NCI-H1417 treated with DMSO at 0.1 percent for 48 hours (cell line): ENCODE data around the gene POU6F2.
"Not testable (repeated sequence)": the region's sequence is repeated elsewhere in the genome, so short reads cannot be mapped to it uniquely, and the experiment has no call there.

Experiments
- DNase-seq: peaks from one replicate; lab custom pipeline; 2025; lab: John Stamatoyannopoulos, UW

POU6F2 gene

GRCh38 chr7:39355664-39356063 lies 378.0 kb downstream of the POU6F2 start:
- no peak for DNase-seq

- no peak for DNase-seq
Observed at GRCh38 chr7:39356172-39356925, 378.6 kb downstream of the POU6F2 start.

GRCh38 chr7:39357648-39358047 lies 379.9 kb downstream of the POU6F2 start:
- no peak for DNase-seq

- no peak for DNase-seq
Observed at GRCh38 chr7:39360038-39360437, 382.3 kb downstream of the POU6F2 start.

GRCh38 chr7:39360766-39361165 lies 383.1 kb downstream of the POU6F2 start:
- no peak for DNase-seq

- no peak for DNase-seq
Observed at GRCh38 chr7:39365751-39366295, 388.1 kb downstream of the POU6F2 start.

- DNase-seq: no peak
Observed at GRCh38 chr7:39367451-39367850, 389.7 kb downstream of the POU6F2 start.

GRCh38 chr7:39367943-39368342 lies 390.2 kb downstream of the POU6F2 start:
- no peak for DNase-seq

GRCh38 chr7:39372383-39372782 lies 394.7 kb downstream of the POU6F2 start:
- no peak for DNase-seq

GRCh38 chr7:39374436-39375040 lies 396.8 kb downstream of the POU6F2 start:
- no peak for DNase-seq

GRCh38 chr7:39375047-39375873 lies 397.6 kb downstream of the POU6F2 start:
- DNase-seq: no peak

GRCh38 chr7:39375874-39376190 lies 398.1 kb downstream of the POU6F2 start:
- DNase-seq: no peak

GRCh38 chr7:39376881-39377280 lies 399.2 kb downstream of the POU6F2 start:
- DNase-seq: not testable (repeated sequence)

- DNase-seq: no peak
Observed at GRCh38 chr7:39379416-39379815, 401.7 kb downstream of the POU6F2 start.

- no peak for DNase-seq
Observed at GRCh38 chr7:39383136-39383535, 405.4 kb downstream of the POU6F2 start.

GRCh38 chr7:39384386-39384785 lies 406.7 kb downstream of the POU6F2 start:
- no peak for DNase-seq

GRCh38 chr7:39386718-39387117 lies 409.0 kb downstream of the POU6F2 start:
- no peak for DNase-seq

- DNase-seq: no peak
Observed at GRCh38 chr7:39392151-39392550, 414.4 kb downstream of the POU6F2 start.

- DNase-seq: no peak
Observed at GRCh38 chr7:39394105-39394680, 416.5 kb downstream of the POU6F2 start.

- DNase-seq: no peak
Observed at GRCh38 chr7:39399458-39399857, 421.7 kb downstream of the POU6F2 start.

GRCh38 chr7:39399986-39400385 lies 422.3 kb downstream of the POU6F2 start:
- DNase-seq: no peak

GRCh38 chr7:39400836-39401235 lies 423.1 kb downstream of the POU6F2 start:
- DNase-seq: no peak
